ENCODE measurements around the gene PCDH9. TPM values are rescaled to one million over a fixed set of nuclear protein-coding genes. Genes with fewer than 3 reads are reported as not detected.

Gene PCDH9
- total and polyA plus RNA-seq, 2 experiments from 2014 or later = 0.31 to 0.52 TPM

GRCh38 chr13:66576381-66576780 lies 653.8 kb downstream of the PCDH9 start (continued):
- TF ChIP-seq ZNF462 (CRISPR knock-in tag; IDR thresholded peaks at IDR 0.05) = no peak
- TF ChIP-seq ZNF331 (CRISPR knock-in tag; IDR thresholded peaks at IDR 0.05; ENCODE audit: low read depth) = no peak
- TF ChIP-seq POLR2AphosphoS5 (IDR thresholded peaks at IDR 0.05; ENCODE audit: low read depth) = no peak
- TF ChIP-seq STAT1 (IDR thresholded peaks at IDR 0.05; ENCODE audit: unreplicated experiment) = no peak
- TF ChIP-seq EZH2 (IDR thresholded peaks at IDR 0.05; ENCODE audit: low read depth, unreplicated experiment) = no peak
- no peak for TF ChIP-seq REST (IDR thresholded peaks at IDR 0.05; ENCODE audit: unreplicated experiment)
- no peak for TF ChIP-seq EZH2phosphoT487 (IDR thresholded peaks at IDR 0.05; ENCODE audit: unreplicated experiment)
- TF ChIP-seq, protein P1, sequence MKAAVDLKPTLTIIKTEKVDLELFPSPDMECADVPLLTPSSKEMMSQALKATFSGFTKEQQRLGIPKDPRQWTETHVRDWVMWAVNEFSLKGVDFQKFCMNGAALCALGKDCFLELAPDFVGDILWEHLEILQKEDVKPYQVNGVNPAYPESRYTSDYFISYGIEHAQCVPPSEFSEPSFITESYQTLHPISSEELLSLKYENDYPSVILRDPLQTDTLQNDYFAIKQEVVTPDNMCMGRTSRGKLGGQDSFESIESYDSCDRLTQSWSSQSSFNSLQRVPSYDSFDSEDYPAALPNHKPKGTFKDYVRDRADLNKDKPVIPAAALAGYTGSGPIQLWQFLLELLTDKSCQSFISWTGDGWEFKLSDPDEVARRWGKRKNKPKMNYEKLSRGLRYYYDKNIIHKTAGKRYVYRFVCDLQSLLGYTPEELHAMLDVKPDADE (IDR thresholded peaks at IDR 0.05) = no peak

Data from GM23338 (cell line).